ENCODE measurements around the gene CDC42SE2. TPM values are rescaled to one million over a fixed set of nuclear protein-coding genes. Genes with fewer than 3 reads are reported as not detected.

Gene CDC42SE2
- total RNA-seq, 1 donor from 2014 or later, result 23.6 TPM

DNA sequence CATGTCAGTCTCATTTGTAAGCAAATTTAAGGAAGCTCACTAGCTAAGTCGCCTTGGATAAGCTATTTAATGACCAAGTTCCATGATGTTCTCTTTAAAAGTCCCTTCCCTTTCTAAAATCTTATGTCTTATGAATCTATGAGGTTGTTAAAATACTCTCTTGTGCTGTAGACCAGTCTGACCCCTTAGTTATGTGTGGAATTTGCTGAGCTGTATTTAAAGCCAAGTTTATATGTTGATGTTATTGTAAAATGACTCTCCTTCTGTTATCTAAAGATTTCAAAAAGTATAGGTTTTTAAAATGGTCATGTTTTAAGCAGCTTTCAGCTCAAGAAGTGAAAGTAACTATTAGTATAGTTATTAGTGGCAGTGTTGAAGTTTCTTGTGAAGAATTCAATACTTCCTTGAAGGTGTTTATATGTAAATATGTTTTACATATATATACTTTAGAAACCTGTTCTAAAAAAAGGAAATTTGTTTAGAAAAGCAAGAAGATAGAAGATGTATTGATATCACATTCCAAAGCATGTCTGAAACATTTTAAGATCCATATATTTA lies 92.2 kb downstream of the CDC42SE2 start:
- TF ChIP-seq, protein P1, sequence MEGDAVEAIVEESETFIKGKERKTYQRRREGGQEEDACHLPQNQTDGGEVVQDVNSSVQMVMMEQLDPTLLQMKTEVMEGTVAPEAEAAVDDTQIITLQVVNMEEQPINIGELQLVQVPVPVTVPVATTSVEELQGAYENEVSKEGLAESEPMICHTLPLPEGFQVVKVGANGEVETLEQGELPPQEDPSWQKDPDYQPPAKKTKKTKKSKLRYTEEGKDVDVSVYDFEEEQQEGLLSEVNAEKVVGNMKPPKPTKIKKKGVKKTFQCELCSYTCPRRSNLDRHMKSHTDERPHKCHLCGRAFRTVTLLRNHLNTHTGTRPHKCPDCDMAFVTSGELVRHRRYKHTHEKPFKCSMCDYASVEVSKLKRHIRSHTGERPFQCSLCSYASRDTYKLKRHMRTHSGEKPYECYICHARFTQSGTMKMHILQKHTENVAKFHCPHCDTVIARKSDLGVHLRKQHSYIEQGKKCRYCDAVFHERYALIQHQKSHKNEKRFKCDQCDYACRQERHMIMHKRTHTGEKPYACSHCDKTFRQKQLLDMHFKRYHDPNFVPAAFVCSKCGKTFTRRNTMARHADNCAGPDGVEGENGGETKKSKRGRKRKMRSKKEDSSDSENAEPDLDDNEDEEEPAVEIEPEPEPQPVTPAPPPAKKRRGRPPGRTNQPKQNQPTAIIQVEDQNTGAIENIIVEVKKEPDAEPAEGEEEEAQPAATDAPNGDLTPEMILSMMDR (IDR thresholded peaks at IDR 0.05; ENCODE audit: unreplicated experiment), result no peak
- Mint-ChIP-seq H3K27ac (peak overlapping the region; percentile 94), H3K9me3 (no peaks in the 10 kb centered on the region), H3K36me3 (peaks cover 5% of the 10 kb centered on the region), H3K4me3 (no peak overlapping the region), H3K27me3 (ENCODE audit: low read depth) (no peaks in the 10 kb centered on the region), H3K4me1 (peaks cover 36% of the 10 kb centered on the region)
- no peak for DNase-seq (ENCODE audit: low spot score in 2 of 2, unreplicated experiment in 2 of 2)

DNA sequence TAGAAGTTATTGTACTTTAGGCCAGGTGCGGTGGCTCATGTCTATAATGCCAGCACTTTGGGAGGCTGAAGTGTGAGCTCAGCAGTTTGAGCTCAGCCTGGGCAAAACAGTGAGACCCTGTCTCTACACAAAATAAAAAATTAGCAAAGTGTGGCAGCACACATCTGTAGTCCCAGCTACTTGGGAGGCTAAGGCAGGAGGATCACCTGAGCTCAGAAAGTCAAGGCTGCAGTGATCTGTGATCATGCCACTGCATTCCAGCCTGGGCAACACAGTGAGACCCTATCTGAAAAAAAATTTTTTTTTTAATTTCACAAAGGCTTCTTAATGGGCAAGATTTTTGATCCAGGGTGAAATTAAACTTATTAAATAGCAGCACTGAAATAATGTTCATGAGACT lies 92.8 kb downstream of the CDC42SE2 start:
- TF ChIP-seq, protein P1 (IDR thresholded peaks at IDR 0.05; ENCODE audit: unreplicated experiment), result no peak
- Mint-ChIP-seq H3K27ac (peak overlapping the region; percentile 72), H3K36me3 (peaks cover 5% of the 10 kb centered on the region), H3K4me1 (peaks cover 36% of the 10 kb centered on the region), H3K9me3 (no peaks in the 10 kb centered on the region), H3K4me3 (no peak overlapping the region), H3K27me3 (ENCODE audit: low read depth) (no peaks in the 10 kb centered on the region)
- no peak for DNase-seq (ENCODE audit: low spot score in 2 of 2, unreplicated experiment in 2 of 2)

DNA sequence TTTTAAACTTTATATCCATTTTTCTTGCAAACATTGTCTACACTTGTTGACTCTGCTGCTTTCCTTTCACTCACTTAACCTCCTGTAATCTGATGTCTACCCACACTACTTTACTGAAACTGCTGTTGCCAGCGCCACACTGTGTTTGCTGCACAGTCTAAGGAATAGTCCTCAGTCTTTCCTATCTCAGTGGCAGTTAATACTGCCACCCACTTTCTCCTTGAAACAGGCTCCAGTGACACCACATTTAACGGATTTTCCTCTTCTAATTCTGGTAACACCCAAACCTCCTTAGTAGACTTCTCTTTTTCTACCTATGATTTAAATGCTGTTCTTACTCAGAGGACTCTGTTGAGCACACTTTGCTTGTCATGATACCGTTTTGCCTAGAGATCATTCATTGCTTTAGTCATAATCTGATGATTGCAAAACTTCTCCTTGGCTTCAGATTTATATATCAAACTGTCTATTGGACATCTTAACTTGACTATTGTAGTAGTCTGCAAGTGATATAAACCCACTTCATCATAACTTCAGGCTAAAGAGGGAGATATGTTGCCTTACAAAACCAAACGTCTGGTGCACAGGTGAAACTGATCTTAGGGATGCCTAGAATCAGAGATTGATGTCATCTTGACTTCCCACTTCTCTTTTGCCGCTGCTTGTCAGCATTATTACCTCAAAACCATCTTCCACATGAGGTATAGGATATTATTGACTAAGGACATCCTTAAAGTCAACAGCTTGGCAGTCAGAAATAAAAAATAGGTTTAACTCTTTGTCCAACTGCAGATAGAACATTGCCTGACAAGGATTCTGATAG lies 94.1 kb downstream of the CDC42SE2 start:
- Mint-ChIP-seq H3K4me3 (no peak overlapping the region), H3K9me3 (no peaks in the 10 kb centered on the region), H3K36me3 (peaks cover 8% of the 10 kb centered on the region), H3K27ac (peak overlapping the region; percentile 36), H3K4me1 (peaks cover 32% of the 10 kb centered on the region), H3K27me3 (ENCODE audit: low read depth) (no peaks in the 10 kb centered on the region)
- no peak for DNase-seq (ENCODE audit: low spot score in 2 of 2, unreplicated experiment in 2 of 2)
- TF ChIP-seq, protein P1 (IDR thresholded peaks at IDR 0.05; ENCODE audit: unreplicated experiment), result no peak

DNA sequence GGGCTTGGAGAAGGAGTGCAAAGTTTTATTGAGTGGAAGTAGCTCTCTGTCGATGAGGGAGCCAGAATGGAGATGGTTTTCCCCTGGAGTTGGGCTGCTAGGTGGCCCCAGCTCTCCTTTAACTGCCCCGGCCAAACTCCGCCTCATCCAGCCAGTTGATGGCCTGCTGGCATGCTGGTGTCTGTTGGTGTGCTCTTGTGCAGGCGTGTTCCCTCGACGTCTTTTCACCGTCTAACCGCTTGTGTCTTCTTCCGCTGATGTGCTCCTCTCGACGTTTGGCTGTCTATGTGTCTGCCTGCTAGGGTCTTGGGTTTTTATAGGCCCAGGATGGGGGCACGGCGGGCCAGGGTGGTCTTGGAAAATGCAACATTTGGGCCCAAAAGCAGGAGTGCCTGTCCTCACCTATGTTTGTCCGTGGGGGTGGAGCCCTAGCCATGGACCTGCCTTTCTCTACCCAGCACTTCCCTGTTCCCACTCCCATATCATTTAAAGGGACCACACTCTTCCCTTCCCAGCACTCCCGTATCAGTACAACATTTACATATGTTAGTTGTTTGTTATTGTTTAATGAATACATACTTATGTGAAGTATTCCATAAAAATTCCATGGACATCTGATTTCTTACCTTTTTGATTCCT lies 97.9 kb downstream of the CDC42SE2 start:
- DNase-seq (ENCODE audit: low spot score in 2 of 2, unreplicated experiment in 2 of 2), result no peak
- Mint-ChIP-seq H3K4me3 (no peak overlapping the region), H3K4me1 (peaks cover 15% of the 10 kb centered on the region), H3K9me3 (no peaks in the 10 kb centered on the region), H3K27ac (peak overlapping the region; percentile 41), H3K27me3 (ENCODE audit: low read depth) (no peaks in the 10 kb centered on the region), H3K36me3 (peaks cover 19% of the 10 kb centered on the region)
- TF ChIP-seq, protein P1 (IDR thresholded peaks at IDR 0.05; ENCODE audit: unreplicated experiment), result no peak

DNA sequence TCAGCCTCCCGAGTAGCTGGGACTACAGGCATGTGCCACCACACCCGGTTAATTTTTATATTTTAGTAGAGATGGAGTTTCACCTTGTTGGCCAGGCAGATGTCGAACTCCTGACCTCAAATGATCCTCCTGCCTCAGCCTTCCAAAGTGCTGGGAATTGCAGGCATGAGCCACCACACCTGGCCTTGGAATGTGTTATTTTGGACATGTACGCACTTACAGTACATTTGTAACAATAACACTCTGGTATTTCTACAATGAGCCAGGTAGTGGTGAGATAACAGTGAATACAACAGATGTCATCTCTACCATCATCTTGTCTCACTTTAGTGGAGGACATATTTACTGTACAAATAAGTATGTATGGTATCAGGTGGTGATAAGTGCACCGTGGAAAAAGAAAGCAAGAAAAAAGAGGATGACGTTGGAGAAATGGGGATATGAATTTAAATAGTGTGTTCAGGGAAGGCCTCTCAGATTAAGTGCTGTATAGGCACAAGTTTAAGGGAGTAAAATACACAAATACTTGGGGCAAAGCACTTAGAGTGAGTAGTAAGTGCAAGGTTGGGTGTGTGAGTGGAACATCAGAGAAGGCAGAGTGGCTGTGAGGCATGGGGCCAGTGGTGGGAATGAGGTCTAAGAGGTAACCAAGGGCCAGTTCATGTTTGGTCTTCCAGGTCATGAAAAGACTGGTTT lies 100.1 kb downstream of the CDC42SE2 start:
- H3K27me3 Mint-ChIP-seq (ENCODE audit: low read depth), result no peaks in the 10 kb centered on the region
- H3K4me3 Mint-ChIP-seq, result no peak overlapping the region
- peaks cover 13% of the 10 kb centered on the region for H3K9me3 Mint-ChIP-seq
- peaks cover under 1% of the 10 kb centered on the region for H3K4me1 Mint-ChIP-seq
- no peak for DNase-seq (ENCODE audit: low spot score in 2 of 2, unreplicated experiment in 2 of 2)
- no peak overlapping the region for H3K27ac Mint-ChIP-seq
- TF ChIP-seq, protein P1 (IDR thresholded peaks at IDR 0.05; ENCODE audit: unreplicated experiment), result no peak
- peaks cover 30% of the 10 kb centered on the region for H3K36me3 Mint-ChIP-seq
